DLD1 (cell line): ENCODE results near the gene KIAA1958.
"Not testable (repeated sequence)": the region's sequence is repeated elsewhere in the genome, so short reads cannot be mapped to it uniquely, and the experiment has no call there.

Experiments
- in situ Hi-C: cut with HindIII; loops from 2 replicates; pipeline ENCODE4 v1.10.0; 2017; ENCODE audit warnings: low sequenced_read_pairs

The KIAA1958 gene

DNA sequence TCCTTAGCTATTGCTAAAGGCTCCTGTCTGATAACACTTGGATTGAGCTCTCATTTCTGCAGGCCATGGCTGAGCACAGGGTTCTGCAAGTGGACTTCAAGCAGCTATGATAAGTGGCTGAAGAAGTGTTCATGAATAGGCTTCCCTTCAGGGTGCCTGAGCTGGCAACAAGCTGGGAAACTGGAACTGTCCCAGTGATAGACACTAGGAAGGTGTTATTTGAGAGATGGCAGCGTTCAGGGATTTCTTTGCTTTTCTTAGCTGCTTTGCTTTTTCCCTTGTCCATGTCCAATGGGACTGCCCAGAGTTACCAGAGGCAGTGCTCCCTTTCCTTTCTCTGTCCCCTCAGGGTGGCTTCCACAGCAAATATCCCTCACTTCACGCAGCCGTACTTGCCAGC, 155.5 kb downstream of the KIAA1958 start:
- in situ Hi-C loops, result no loop called here

- in situ Hi-C loops, result no loop called here
Observed at GRCh38 chr9:112647596-112647995, 161.0 kb downstream of the KIAA1958 start.

DNA sequence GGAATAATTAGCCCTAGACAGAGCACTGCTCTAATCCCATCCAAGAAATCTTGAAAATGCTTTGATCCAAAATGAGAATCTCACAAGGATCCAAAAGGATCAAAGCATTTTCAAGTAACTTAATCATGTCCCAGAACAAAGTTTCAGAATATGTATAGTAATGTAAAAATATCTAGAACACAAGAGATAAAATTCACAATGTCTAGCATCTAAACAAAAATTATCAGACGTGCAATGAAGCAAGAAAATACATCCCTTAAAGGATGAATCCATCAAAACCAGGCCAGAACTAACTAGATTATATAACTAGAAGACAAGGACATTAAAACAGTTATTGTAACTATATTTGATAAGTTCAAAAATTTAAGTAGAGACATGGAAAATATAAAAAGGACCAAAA, 162.0 kb downstream of the KIAA1958 start:
- in situ Hi-C loops, result no loop called here

DNA sequence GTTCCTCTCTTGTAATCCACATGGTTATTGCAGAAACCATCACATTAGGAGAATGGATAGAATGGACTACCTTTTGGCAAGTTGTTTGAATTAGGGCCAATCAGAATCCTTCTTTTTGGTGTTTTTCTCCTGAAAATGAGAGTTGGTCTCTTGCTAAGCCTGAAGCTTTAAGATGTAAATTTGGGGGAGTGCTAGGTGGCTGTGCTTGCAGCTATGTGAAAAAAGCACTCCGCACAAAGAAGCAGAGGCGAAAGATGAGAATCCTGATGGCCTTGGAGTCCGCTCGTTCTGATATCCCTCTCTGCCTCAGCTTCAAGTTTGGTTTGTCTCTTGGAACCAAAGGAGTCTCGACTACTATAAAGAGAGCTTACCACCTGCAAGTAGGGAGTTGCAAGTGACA, 167.7 kb downstream of the KIAA1958 start:
- in situ Hi-C loops, result no loop called here

GRCh38 chr9:112655668-112656067, 169.0 kb downstream of the KIAA1958 start:
- in situ Hi-C loops, result no loop called here

DNA sequence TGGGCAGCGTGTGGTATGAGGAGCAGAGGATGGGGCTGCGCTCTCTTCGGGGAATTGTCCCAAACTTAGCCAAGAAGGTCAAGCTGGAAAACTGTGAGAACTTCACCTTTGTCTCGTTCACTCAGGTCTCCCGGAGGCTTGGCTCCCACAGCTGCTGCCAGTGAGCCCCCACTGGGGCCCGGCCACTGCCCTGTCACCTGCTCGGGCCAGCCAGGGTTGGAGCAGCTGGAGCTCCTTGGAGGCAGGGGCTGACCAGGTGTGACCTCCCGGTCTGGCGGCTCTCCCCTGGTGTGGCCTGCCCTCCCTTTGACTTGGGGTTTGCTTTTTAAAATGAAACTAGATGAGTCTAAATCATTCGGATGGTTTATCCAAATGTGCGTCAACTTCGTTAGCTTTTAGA, 173.3 kb downstream of the KIAA1958 start:
- in situ Hi-C loops, result no loop called here

- in situ Hi-C loops, result no loop called here
Observed at GRCh38 chr9:112663681-112664080, 177.1 kb downstream of the KIAA1958 start.

- in situ Hi-C loops, result no loop called here
Observed at GRCh38 chr9:112664531-112664930, 177.9 kb downstream of the KIAA1958 start.

DNA sequence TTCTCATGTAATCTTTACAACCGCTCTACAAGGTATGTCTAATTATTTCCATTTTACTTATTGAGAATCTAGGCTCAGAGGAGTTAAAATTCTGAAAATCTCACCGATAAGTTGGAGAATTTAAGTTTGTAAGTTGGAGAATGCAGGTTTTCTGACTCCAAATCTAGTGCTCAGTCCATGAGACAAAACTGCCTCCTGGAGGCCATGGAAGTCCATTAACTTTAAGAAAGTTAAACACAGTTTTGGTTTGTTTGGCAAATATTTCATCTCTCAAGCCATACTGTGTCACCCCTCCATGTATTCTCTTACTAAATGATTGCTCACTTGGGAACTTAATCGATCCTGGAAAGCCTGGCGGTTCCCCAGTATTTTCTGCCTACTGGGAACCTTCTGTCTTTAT, 178.7 kb downstream of the KIAA1958 start:
- in situ Hi-C loops, result no loop called here

DNA sequence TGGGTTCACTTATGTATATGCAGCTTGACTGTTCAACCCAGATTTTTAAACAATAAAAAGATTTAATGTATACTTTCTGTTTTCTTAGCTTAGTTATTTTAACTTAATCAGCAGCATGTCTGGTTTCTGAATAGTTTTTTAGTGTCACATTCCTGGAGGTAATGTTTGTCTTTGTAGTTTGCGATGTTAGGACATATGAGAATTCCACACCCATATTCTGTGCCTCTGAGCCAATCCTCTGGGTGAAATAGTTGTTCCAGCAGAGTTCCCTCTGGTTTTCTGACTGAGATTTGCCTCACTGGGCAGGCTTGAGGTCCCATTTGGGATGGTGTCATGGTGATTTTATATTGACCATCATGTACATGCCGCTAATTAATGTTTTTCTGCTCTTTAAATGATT, 182.7 kb downstream of the KIAA1958 start:
- in situ Hi-C loops, result no loop called here

GRCh38 chr9:112670991-112671625, 184.5 kb downstream of the KIAA1958 start:
- in situ Hi-C loops, result no loop called here

- in situ Hi-C loops, result not testable (repeated sequence)
Observed at GRCh38 chr9:112673221-112673620, 186.6 kb downstream of the KIAA1958 start.

DNA sequence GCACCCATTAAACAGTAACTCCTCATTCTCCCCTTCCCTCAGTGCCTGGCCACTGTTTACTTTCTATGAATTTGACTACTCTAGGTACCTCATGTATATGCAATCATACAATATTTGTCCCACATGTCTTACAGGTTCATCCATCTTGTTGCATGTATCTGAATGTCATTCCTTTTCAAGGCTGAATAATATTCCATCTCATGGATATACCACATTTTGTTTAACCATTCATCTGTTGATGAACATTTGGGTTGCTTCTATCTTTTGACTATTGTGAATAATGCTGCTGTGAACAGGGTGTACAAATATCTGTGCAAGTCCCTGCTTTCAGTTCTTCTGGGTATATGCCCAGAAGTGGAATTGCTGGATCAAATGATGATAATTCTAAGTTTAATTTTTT, 190.4 kb downstream of the KIAA1958 start:
- in situ Hi-C loops, result no loop called here

DNA sequence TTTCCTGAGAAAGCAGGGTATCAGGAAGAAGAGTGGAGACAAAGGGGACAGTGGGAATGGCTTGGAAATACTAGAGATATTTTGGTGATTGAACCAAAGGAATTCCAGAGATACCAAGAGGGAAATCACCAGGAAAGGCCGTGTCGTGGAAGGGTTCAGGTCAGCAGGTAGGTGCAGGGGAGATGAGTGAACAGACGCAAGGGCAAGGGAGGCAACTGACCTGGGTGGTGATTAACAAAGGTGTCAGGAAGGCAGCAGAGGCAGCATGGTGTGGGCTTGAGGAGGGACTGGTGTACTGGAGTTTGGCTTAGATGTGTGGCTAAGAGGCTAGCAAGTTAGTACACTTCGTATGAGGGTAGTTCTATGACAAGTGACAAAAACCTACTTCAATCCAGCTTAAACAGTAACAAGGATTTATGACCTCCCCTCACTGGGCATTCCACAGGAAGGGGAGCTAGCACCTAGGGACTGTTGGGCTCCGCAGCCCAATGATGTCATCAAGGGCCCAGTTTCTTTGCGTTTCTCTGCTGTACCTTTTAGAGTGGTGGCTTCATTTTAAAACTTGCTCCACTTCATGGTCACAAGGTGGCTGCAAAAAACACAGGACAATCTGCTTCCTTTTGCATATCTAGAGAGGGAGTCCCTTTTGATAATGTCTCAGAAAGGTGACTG, 194.2 kb downstream of the KIAA1958 start:
- in situ Hi-C loops, result no loop called here

- in situ Hi-C loops, result no loop called here
Observed at GRCh38 chr9:112689161-112689740, 202.6 kb downstream of the KIAA1958 start.

DNA sequence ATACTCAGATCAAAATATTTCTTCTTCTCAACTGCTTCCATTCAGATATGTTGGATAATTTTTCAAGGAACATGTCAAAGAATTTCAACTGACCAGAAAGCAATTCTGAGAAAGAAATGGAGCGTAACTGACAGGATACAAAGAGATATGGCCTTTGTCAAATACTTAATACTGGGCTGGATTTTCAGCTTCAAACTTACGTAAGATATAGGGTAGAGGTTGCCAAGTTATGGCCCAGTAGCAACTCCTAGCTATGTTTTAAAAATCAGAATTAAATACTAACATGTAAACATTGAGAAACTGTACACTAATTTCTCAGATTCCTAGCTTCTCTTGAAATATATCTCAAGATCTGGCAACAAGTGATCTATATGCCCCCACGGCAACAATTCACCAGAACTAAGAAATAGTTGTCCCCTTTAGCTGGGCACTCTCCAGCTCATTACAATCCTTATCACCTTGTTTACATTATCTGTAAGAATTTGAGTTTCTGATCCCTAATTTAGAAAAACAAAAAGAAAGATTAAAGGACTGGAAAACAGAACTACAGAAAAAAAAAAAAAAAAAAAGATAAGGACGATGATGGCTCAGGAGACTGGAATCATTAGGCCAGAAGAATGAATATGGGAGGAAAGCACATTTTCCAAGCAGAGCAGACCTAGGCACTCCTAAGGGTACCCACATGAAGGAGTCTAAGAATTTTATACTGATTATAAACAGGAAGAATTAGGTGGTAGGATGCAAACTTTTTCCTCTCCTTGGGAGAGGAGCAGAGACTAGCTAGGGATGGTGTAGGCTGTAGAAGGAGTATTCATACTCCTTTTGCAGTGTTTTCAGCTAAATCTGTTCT, 208.3 kb downstream of the KIAA1958 start:
- in situ Hi-C loops, result no loop called here

GRCh38 chr9:112696461-112696860, 209.8 kb downstream of the KIAA1958 start:
- in situ Hi-C loops, result no loop called here

DNA sequence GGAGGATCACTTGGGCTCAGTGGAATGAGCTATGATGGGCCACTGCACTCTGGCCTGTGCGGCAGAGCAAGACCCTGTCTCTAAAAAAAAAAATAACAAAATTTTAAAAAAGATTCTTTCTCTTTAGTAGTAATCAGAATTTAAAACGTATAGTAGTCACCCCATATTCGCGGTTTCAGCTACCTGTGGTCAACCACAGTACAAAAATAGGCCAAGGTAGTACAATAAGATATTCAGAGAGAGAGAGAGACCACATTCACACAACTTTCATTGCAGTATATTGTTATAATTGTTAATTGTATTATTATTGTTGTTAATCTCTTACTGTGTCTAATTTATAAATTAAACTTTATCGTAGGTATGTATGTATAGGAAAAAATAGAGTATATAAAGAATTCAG, 212.6 kb downstream of the KIAA1958 start:
- in situ Hi-C loops, result no loop called here

GRCh38 chr9:112700085-112700484, 213.5 kb downstream of the KIAA1958 start:
- in situ Hi-C loops, result no loop called here

DNA sequence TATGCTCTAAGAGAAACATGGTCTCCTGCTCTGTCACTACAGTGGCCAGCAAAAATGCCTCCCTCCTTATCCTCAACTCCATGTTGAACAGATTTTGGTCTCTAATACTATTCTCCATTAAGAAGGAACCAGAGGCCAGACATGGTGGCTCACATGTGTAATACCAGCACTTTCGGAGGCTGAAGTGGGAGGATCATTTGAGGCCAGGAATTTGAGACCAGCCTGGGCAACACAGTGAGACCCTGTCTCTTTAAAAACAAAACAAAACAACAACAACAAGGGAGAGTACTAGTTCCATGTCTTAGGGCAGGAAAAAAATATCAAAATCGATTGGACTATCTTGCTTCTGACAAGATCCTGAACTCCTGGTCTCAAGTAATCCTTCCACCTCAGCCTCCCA, 216.7 kb downstream of the KIAA1958 start:
- in situ Hi-C loops, result no loop called here

DNA sequence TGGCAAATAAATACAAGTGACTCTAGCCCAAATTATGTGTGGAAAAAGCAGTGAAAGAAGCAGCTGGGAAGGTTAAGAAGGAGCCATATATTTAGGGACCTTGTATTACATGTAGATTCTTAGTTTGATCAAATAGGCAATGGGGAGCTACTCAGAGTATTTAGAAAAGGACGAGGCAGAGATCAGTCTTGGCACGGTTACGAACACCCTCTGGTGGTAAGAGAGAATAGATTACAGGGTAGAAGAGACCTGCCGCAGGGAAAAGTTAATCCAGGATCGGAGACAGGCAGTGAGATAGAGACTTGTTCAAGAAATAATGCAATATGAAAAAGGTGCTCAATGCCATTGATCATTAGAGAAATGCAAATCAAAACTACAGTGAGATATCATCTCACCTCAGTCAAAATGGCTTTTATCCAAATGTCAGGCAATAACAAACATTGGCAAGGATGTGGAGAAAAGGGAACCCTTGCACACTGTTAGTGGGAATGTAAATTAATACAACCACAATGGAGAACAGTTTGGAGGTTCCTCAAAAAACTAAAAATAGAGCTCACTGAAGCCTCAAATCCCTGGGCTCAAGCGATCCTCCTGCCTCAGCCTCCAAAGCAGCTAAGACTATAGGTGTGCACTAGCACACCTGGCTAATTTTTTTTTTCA, 219.3 kb downstream of the KIAA1958 start:
- in situ Hi-C loops, result no loop called here
